HepG2 (cell line): Measurements from ENCODE around the gene RAB28. TPM values are rescaled to one million over a fixed set of nuclear protein-coding genes. Genes with fewer than 3 reads are reported as not detected.

Experiments used
- ATAC-seq: fragments of 200-7000 bp; cut with Tn5 transposase; 3 replicates; pipeline ENCODE4 v1.9.1; 2020; ENCODE audit warnings: mild to moderate bottlenecking, moderate library complexity
- BruUV-seq: library from RNA; stranded (reverse); fragments of 400-500 nt; replicated peaks from 2 replicates; lab custom pipeline; 2021; lab: Mats Ljungman, UMichigan
- CTCF ChIA-PET: fragments of 300-600 bp; formaldehyde crosslinking; extraction: SDS; loops from one replicate; lab custom pipeline; 2021; ENCODE audit warnings: low total read pairs, inconsistent platforms, low intra/inter-chr PET ratio; lab: Yijun Ruan, JAX
- POLR2A ChIA-PET: fragments of 350-600 bp; sonication (Branson Sonifier 250); formaldehyde crosslinking; loops from one replicate; lab custom pipeline; 2020; ENCODE audit warnings: antibody characterized with exemption, inconsistent platforms; lab: Yijun Ruan, JAX
- DNase-seq: peaks from one replicate; pipeline ENCODE4 v3.0.0-alpha.2; 2015; ENCODE audit warnings: low spot score
- FAIRE-seq: peaks from 3 replicates; lab custom pipeline; 2011; peaks lifted over from hg19 to GRCh38; lab: Jason Lieb, UNC
- H2AFZ ChIP-seq: one replicate; pipeline ENCODE4 v1.6.1; 2011; ENCODE audit warnings: low read length, inconsistent platforms
- H3K27ac ChIP-seq: fragments of 300-600 bp; 3 replicates; pipeline ENCODE4 v1.8.0; 2011; ENCODE audit warnings: mixed run types, mild to moderate bottlenecking, mixed read lengths, low read length, inconsistent platforms; ENCODE audit not compliant: insufficient read depth; ENCODE audit errors: extremely low read length
- H3K27me3 ChIP-seq, 2 experiments: fragments of 200-600 bp in 1 of 2; 2 replicates in 1 of 2; 3 replicates in 1 of 2; pipeline versions ENCODE4 v1.6.0 to v1.8.0; 2011; ENCODE audit warnings: low read length in 2 of 2, mild to moderate bottlenecking in 2 of 2, moderate library complexity in 2 of 2, inconsistent platforms in 1 of 2; ENCODE audit not compliant: insufficient read depth in 2 of 2, control insufficient read depth in 1 of 2
- H3K36me3 ChIP-seq, 2 experiments: fragments of 200-600 bp in 1 of 2; replicated peaks in 1 of 2; 2 replicates in 1 of 2; 3 replicates in 1 of 2; pipeline versions ENCODE4 v1.5.1 to v1.8.0; 2011; ENCODE audit warnings: low read length in 2 of 2, inconsistent platforms in 1 of 2; ENCODE audit not compliant: insufficient read depth in 2 of 2, control insufficient read depth in 1 of 2
- H3K4me1 ChIP-seq: 2 replicates; pipeline ENCODE4 v1.5.1; 2012; ENCODE audit warnings: low read length, inconsistent platforms; ENCODE audit not compliant: insufficient read depth
- H3K4me2 ChIP-seq: 2 replicates; pipeline ENCODE4 v1.6.0; 2011; ENCODE audit warnings: low read depth, low read length, inconsistent platforms
- H3K4me3 ChIP-seq, 3 experiments: fragments of 200-600 bp in 1 of 3; sonication (generic), shearing (Covaris generic) in 1 of 3; replicated peaks in 1 of 3; 2 replicates each; pipeline ENCODE4 v1.5.1; 2011 to 2016; ENCODE audit warnings: low read length in 3 of 3, inconsistent platforms in 2 of 3, low read depth in 2 of 3, mild to moderate bottlenecking in 2 of 3, control low read depth in 1 of 3, mixed read lengths in 1 of 3; ENCODE audit not compliant: insufficient read depth in 1 of 3
- H3K79me2 ChIP-seq: one replicate; pipeline ENCODE4 v1.6.1; 2011; ENCODE audit warnings: low read length, inconsistent platforms; ENCODE audit not compliant: insufficient read depth
- H3K9ac ChIP-seq: 2 replicates; pipeline ENCODE4 v1.6.0; 2011; ENCODE audit warnings: mild to moderate bottlenecking, low read depth, low read length, inconsistent platforms; ENCODE audit not compliant: insufficient read depth
- H3K9me3 ChIP-seq: 2 replicates; pipeline ENCODE4 v1.5.1; 2012; ENCODE audit warnings: mild to moderate bottlenecking, low read length
- H4K20me1 ChIP-seq: 2 replicates; pipeline ENCODE4 v1.6.0; 2011; ENCODE audit warnings: inconsistent platforms, mild to moderate bottlenecking, low read length, moderate library complexity; ENCODE audit not compliant: insufficient read depth
- ETV5 ChIP-seq: IDR thresholded peaks from 2 replicates; pipeline ENCODE4 v1.6.1; 2018; ENCODE audit warnings: missing biosample characterization, missing genetic modification reagents, inconsistent platforms, borderline replicate concordance
- FOXC1 ChIP-seq: sonication (generic); formaldehyde crosslinking; IDR thresholded peaks from 2 replicates; pipeline ENCODE4 v1.8.0; 2022; ENCODE audit warnings: mild to moderate bottlenecking, missing genetic modification reagents, borderline replicate concordance
- NFE2L2 ChIP-seq: fragments of 150-350 bp; IDR thresholded peaks from 2 replicates; pipeline ENCODE4 v1.6.1; 2014; ENCODE audit warnings: low read length
- NR1H2 ChIP-seq: sonication (generic); formaldehyde crosslinking; IDR thresholded peaks from 2 replicates; pipeline ENCODE4 v1.8.1; 2022; ENCODE audit warnings: low read depth, missing genetic modification reagents, borderline replicate concordance
- PLRG1 ChIP-seq: fragments of 450-650 bp; conservative IDR thresholded peaks from 2 replicates; pipeline ENCODE4 v1.6.1; 2016
- PTBP1 ChIP-seq: fragments of 200-400 bp; formaldehyde crosslinking; IDR thresholded peaks from 2 replicates; pipeline ENCODE4 v1.6.1; 2018; ENCODE audit warnings: low read length, low read depth; ENCODE audit not compliant: poor library complexity, severe bottlenecking
- RAD21 ChIP-seq: fragments of 450-650 bp; formaldehyde crosslinking; IDR thresholded peaks from 2 replicates; pipeline ENCODE4 v1.5.0; 2020; ENCODE audit warnings: mild to moderate bottlenecking
- SIX1 ChIP-seq: sonication (generic); formaldehyde crosslinking; IDR thresholded peaks from 2 replicates; pipeline ENCODE4 v1.4.0; 2020; ENCODE audit warnings: missing genetic modification reagents, borderline replicate concordance
- SP1 ChIP-seq, 2 experiments: fragments of 450-650 bp in 1 of 2; sonication (generic) in 1 of 2; formaldehyde crosslinking in 1 of 2; IDR thresholded peaks; 2 replicates each; pipeline versions ENCODE4 v1.4.0 to v1.6.1; 2016 to 2020; ENCODE audit warnings: missing genetic modification reagents in 1 of 2
- SYNCRIP ChIP-seq: fragments of 200-400 bp; formaldehyde crosslinking; IDR thresholded peaks from 2 replicates; pipeline ENCODE4 v1.6.1; 2018; ENCODE audit warnings: mild to moderate bottlenecking, low read depth, low read length; ENCODE audit not compliant: insufficient read depth
- TP53 ChIP-seq: sonication (generic); formaldehyde crosslinking; conservative IDR thresholded peaks from 2 replicates; pipeline ENCODE4 v1.4.0; 2020; ENCODE audit warnings: missing genetic modification reagents
- ZBTB8A ChIP-seq: sonication (generic); formaldehyde crosslinking; IDR thresholded peaks from 2 replicates; pipeline ENCODE4 v1.4.0; 2020; ENCODE audit warnings: mild to moderate bottlenecking, low read depth, missing genetic modification reagents, borderline replicate concordance
- ZNF615 ChIP-seq: sonication (generic); formaldehyde crosslinking; IDR thresholded peaks from 2 replicates; pipeline ENCODE4 v1.5.0; 2020; ENCODE audit warnings: mild to moderate bottlenecking, missing genetic modification reagents, borderline replicate concordance
- ZNF687 ChIP-seq: sonication (generic); formaldehyde crosslinking; IDR thresholded peaks from 2 replicates; pipeline ENCODE4 v1.5.1; 2020; ENCODE audit warnings: mild to moderate bottlenecking, missing genetic modification reagents, moderate library complexity
- ZNF710 ChIP-seq: sonication (generic); formaldehyde crosslinking; IDR thresholded peaks from 2 replicates; pipeline ENCODE4 v1.5.0; 2020; ENCODE audit warnings: mild to moderate bottlenecking, missing genetic modification reagents, borderline replicate concordance
- WGBS: methylation state at CpG from one replicate; pipeline ENCODE4 v1.1.6; 2017; ENCODE audit warnings: low lambda C conversion rate; 5-methylcytosine and 5-hydroxymethylcytosine counted together
- in situ Hi-C: cut with HindIII; loops from 2 replicates; pipeline ENCODE4 v1.10.0; 2017; ENCODE audit warnings: low pct_unique_long_range_greater_than_20kb; ENCODE audit not compliant: extremely low pct_ligation_motif_present
- intact Hi-C: fragments of 100-400 bp; cut with micrococcal nuclease; formaldehyde crosslinking; loops from one replicate; pipeline ENCODE4 v1.10.0; 2022; ENCODE audit not compliant: unreplicated experiment
- polyA plus RNA-seq, 8 experiments: library from polyadenylated mRNA; depleted of rRNA in 3 of 8; stranded (reverse) in 7 of 8; unstranded in 1 of 8; fragments of >200 nt; fragmentation: Illumina TruSeq in 4 of 8; extraction: Trizol in 4 of 8; gene quantifications; 2 replicates each; pipeline versions ENCODE4 v1.2.1 to v1.2.3, GENCODE V29; 2011 to 2016; ENCODE audit warnings: low read depth in 4 of 8, missing spikeins in 1 of 8, mixed read lengths in 1 of 8; ENCODE audit not compliant: insufficient read depth in 1 of 8
- total RNA-seq, 5 experiments: library from RNA; depleted of rRNA; stranded (reverse); fragments of >200 nt; fragmentation: Illumina TruSeq; extraction: Trizol; gene quantifications; 2 replicates each; pipeline ENCODE4 v1.2.3, GENCODE V29; 2016; ENCODE audit warnings: low read depth in 1 of 5
- TF ChIP-seq, protein P1 (sequence below): sonication (generic); formaldehyde crosslinking; IDR thresholded peaks from 2 replicates; pipeline ENCODE4 v1.5.1; 2020; ENCODE audit warnings: missing genetic modification reagents, mild to moderate bottlenecking, borderline replicate concordance

RAB28 gene
- total and polyA plus RNA-seq, 2 of the 13 experiments (the other 11 are each of a cell fraction or from before 2014, with no cell fraction given): 11.8 to 18.2 TPM

DNA sequence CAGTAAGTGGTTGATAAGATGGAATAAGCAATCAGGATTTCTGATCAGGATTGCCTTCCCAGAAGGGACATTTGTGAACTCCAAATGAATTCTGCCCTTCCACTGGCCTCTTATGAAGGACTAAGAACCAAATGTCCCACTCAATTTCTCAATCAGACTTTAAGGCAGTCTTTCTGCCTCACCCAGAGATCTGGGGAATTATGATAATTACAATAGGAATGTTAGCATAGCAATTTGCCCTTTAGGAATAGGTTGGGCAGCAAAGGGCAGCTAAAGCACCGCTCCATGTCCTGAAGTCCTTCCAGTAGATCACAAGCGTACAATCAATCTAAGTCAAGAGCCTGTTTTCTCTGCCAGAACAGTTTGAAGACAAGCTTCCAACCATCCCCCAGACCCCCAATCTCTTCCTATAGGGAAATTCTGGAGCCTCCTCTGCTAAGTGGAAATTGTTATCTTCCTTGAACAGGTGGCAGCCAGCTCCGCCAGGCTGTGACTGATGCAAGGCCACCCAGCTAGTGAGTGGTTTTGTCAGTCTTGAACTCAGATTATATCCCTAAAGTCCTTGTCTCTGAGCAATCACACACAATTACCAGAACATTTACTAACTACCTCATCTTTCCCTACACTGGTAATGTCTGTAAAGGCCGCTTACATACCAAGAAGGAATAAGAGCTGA, 41.6 kb upstream of the RAB28 start:
- Histone ChIP-seq H2AFZ (no peak overlapping the region), H3K4me3 (no peak overlapping the region), H3K4me1 (no peaks in the 10 kb centered on the region), H3K36me3 (no peaks in the 10 kb centered on the region), H3K27me3 (peaks cover 12 to 84% of the 10 kb centered on the region in 2 experiments), H4K20me1 (no peaks in the 10 kb centered on the region), H3K79me2 (no peaks in the 10 kb centered on the region), H3K4me2 (no peak overlapping the region), H3K9ac (no peak overlapping the region), H3K9me3 (no peaks in the 10 kb centered on the region), H3K27ac (no peak overlapping the region)
- in situ Hi-C loops (no loop called here), intact Hi-C loops (no loop called here)
- FAIRE-seq (no peak), DNase-seq (no peak), ATAC-seq (no peak)
- ChIA-PET POLR2A (no interaction called here), CTCF (no interaction called here)
- WGBS: 21% methylated on average over 3 of the region's 4 CpGs
- BruUV-seq: no TSS peak
- TF ChIP-seq SIX1 (CRISPR knock-in tag): no peak
- TF ChIP-seq NFE2L2: no peak
- no peak for TF ChIP-seq ETV5 (CRISPR knock-in tag)
- no peak for TF ChIP-seq NR1H2 (CRISPR knock-in tag)
- TF ChIP-seq ZNF615 (CRISPR knock-in tag): no peak
- no peak for TF ChIP-seq SYNCRIP
- no peak for TF ChIP-seq ZNF710
- TF ChIP-seq PTBP1: no peak
- TF ChIP-seq TP53 (CRISPR knock-in tag): no peak
- TF ChIP-seq ZBTB8A (CRISPR knock-in tag): no peak
- TF ChIP-seq FOXC1: no peak
- TF ChIP-seq, protein P1, sequence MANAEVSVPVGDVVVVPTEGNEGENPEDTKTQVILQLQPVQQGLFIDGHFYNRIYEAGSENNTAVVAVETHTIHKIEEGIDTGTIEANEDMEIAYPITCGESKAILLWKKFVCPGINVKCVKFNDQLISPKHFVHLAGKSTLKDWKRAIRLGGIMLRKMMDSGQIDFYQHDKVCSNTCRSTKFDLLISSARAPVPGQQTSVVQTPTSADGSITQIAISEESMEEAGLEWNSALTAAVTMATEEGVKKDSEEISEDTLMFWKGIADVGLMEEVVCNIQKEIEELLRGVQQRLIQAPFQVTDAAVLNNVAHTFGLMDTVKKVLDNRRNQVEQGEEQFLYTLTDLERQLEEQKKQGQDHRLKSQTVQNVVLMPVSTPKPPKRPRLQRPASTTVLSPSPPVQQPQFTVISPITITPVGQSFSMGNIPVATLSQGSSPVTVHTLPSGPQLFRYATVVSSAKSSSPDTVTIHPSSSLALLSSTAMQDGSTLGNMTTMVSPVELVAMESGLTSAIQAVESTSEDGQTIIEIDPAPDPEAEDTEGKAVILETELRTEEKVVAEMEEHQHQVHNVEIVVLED (CRISPR knock-in tag): no peak
- TF ChIP-seq PLRG1: no peak
- TF ChIP-seq SP1 (IDR thresholded peaks at IDR 0.05): no peak
- TF ChIP-seq SP1 (CRISPR knock-in tag; IDR thresholded peaks at IDR 0.05): no peak
- TF ChIP-seq ZNF687 (CRISPR knock-in tag): no peak
- TF ChIP-seq RAD21 (CRISPR knock-in tag): no peak
